Measurements from ENCODE around the gene IQSEC1. TPM values are rescaled to one million over a fixed set of nuclear protein-coding genes. Genes with fewer than 3 reads are reported as not detected.

Gene IQSEC1
- total and polyA plus RNA-seq, 9 of the 15 experiments (the other 6 are each of a cell fraction or from before 2014, with no cell fraction given), result 0.56 to 39.0 (median 6.8) TPM

DNA sequence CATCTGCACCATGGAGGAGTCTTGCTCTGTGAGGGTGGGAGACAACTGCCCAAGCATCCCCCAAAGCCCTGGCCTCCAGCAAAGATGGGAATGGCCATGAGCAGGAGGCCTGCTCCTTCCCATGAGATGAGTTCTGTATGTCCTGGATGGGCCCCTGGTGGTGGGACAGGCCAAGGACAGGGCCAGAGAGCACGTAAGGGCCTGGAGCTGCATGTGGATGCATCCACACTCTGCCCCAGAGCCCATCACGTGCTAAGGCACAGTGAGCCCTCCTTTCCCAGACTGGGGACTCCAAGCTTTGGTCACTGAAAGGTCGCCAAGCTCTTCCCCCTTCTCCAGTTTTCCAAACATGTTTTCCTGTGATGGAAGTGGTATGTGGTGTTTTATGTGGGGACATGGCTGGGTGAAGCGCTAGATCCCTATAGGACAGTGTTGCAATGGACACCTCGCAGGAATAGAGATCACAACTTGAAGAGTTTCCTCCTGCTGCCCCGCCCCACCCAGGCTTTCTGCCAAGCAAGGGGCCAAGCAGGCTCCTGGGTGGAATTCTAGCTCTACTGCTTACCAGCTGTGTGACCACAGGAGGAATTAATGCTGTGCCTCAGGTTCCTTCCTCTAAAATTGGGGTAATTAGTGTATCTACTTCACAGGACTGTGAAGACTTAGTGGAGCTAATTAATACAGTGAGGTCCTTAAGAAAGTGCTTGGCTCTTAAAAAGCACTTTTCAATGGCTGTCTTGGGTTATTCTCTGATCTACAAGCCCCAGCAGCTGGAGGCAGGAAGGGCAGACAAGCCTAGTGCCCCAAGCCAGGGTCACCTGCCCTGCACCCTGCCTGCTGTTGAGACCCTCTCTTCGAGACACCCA, 125.5 kb downstream of the IQSEC1 start (continued):
- TF ChIP-seq E2F5 (CRISPR knock-in tag; IDR thresholded peaks at IDR 0.05) (no peak), ZFX (CRISPR knock-in tag; IDR thresholded peaks at IDR 0.05) (no peak), THAP7 (CRISPR knock-in tag; IDR thresholded peaks at IDR 0.05) (no peak), CBX3 (IDR thresholded peaks at IDR 0.05; ENCODE audit: borderline replicate concordance in 1 of 2, low read length in 2 of 2) (no peak), AFF1 (IDR thresholded peaks at IDR 0.05; ENCODE audit: low read depth in 1 of 2, partially characterized antibody in 2 of 2) (no peak), ZFP30 (CRISPR knock-in tag; IDR thresholded peaks at IDR 0.05; ENCODE audit: borderline replicate concordance) (no peak), ZNF12 (CRISPR knock-in tag; IDR thresholded peaks at IDR 0.05) (no peak), TCF7 (IDR thresholded peaks at IDR 0.05; ENCODE audit: borderline replicate concordance) (no peak), ZBTB33 (CRISPR knock-in tag; IDR thresholded peaks at IDR 0.05) (peak; percentile 88), BRD4 (IDR thresholded peaks at IDR 0.05) (no peak)
- TF ChIP-seq, protein P1, sequence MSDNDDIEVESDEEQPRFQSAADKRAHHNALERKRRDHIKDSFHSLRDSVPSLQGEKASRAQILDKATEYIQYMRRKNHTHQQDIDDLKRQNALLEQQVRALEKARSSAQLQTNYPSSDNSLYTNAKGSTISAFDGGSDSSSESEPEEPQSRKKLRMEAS (CRISPR knock-in tag; IDR thresholded peaks at IDR 0.05), result peak; percentile 37; the same call in 1 of the 2 replicates
- TF ChIP-seq, protein P2, sequence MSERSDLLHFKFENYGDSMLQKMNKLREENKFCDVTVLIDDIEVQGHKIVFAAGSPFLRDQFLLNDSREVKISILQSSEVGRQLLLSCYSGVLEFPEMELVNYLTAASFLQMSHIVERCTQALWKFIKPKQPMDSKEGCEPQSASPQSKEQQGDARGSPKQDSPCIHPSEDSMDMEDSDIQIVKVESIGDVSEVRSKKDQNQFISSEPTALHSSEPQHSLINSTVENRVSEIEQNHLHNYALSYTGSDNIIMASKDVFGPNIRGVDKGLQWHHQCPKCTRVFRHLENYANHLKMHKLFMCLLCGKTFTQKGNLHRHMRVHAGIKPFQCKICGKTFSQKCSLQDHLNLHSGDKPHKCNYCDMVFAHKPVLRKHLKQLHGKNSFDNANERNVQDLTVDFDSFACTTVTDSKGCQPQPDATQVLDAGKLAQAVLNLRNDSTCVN (CRISPR knock-in tag; IDR thresholded peaks at IDR 0.05), result no peak
- TF ChIP-seq, protein P3, sequence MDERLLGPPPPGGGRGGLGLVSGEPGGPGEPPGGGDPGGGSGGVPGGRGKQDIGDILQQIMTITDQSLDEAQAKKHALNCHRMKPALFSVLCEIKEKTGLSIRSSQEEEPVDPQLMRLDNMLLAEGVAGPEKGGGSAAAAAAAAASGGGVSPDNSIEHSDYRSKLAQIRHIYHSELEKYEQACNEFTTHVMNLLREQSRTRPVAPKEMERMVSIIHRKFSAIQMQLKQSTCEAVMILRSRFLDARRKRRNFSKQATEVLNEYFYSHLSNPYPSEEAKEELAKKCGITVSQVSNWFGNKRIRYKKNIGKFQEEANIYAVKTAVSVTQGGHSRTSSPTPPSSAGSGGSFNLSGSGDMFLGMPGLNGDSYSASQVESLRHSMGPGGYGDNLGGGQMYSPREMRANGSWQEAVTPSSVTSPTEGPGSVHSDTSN (CRISPR knock-in tag; IDR thresholded peaks at IDR 0.05; ENCODE audit: low read depth), result no peak
- TF ChIP-seq, protein P3 (tag; conservative IDR thresholded peaks at IDR 0.05; ENCODE audit: low read depth), result no peak
